ENCODE data around the gene BYSL. TPM values are rescaled to one million over a fixed set of nuclear protein-coding genes. Genes with fewer than 3 reads are reported as not detected.

BYSL gene
- 17.4 to 20.7 TPM (median 19.7 TPM) in 3 replicates for total RNA-seq
- long read RNA-seq, transcript BYSL-201 (7 exons, 2,029 nt) = major isoform, 12 of 14 reads
- long read RNA-seq, partial matches to known transcripts = 0 of 14 reads
- long read RNA-seq, other reads (novel, unspliced or antisense) = 2 of 14 reads

- no peaks in the 10 kb centered on the region for H3K27me3 Mint-ChIP-seq (ENCODE audit: low read depth)
- H3K4me3 Mint-ChIP-seq (ENCODE audit: unreplicated experiment) = peak within 1 kb of the TSS; percentile 93
- peaks cover 51% of the 10 kb centered on the region for H3K4me1 Mint-ChIP-seq (ENCODE audit: low read depth)
- TF ChIP-seq, protein P1, sequence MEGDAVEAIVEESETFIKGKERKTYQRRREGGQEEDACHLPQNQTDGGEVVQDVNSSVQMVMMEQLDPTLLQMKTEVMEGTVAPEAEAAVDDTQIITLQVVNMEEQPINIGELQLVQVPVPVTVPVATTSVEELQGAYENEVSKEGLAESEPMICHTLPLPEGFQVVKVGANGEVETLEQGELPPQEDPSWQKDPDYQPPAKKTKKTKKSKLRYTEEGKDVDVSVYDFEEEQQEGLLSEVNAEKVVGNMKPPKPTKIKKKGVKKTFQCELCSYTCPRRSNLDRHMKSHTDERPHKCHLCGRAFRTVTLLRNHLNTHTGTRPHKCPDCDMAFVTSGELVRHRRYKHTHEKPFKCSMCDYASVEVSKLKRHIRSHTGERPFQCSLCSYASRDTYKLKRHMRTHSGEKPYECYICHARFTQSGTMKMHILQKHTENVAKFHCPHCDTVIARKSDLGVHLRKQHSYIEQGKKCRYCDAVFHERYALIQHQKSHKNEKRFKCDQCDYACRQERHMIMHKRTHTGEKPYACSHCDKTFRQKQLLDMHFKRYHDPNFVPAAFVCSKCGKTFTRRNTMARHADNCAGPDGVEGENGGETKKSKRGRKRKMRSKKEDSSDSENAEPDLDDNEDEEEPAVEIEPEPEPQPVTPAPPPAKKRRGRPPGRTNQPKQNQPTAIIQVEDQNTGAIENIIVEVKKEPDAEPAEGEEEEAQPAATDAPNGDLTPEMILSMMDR (IDR thresholded peaks at IDR 0.05) = peak; percentile 100
- peaks cover 9% of the 10 kb centered on the region for H3K36me3 Mint-ChIP-seq (ENCODE audit: low read depth)
- DNase-seq (ENCODE audit: low spot score) = peak; percentile 94
- no peaks in the 10 kb centered on the region for H3K9me3 Mint-ChIP-seq (ENCODE audit: low read depth)
- peak within 1 kb of the TSS; percentile 100 for H3K27ac Mint-ChIP-seq (ENCODE audit: unreplicated experiment)
Measured at GRCh38 chr6:41920921-41921711, at the start of gene BYSL, which contains the start of gene MED20. BYSL (plus strand) TSS chr6:41921499; CDS start chr6:41921563, 64 bp downstream. MED20 (minus strand) TSS chr6:41921139; CDS start chr6:41921018, 121 bp downstream.

DNA sequence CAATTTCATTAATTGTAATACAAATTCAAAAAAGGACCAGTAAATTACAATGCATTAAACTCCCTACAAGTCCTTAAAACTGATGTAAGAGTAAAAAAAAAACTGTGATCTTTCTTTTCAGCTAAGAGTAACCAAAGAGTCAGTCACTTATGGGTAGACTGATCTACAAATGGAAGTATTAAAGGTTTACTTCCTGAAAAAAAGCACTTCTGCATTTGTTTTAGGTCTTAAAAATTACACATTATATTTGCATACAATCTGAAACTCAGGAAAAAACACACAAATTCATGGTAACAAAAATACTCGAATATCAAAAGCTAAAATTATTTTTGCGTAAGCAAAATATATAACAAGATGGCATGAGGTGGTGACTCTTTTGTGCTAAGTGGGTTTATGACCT lies 49.6 kb upstream of the BYSL start:
- H3K36me3 Mint-ChIP-seq (ENCODE audit: low read depth) = peaks cover 2% of the 10 kb centered on the region
- DNase-seq (ENCODE audit: low spot score) = no peak
- H3K27ac Mint-ChIP-seq (ENCODE audit: unreplicated experiment) = no peak overlapping the region
- no peak overlapping the region for H3K4me3 Mint-ChIP-seq (ENCODE audit: unreplicated experiment)
- no peaks in the 10 kb centered on the region for H3K27me3 Mint-ChIP-seq (ENCODE audit: low read depth)
- no peaks in the 10 kb centered on the region for H3K4me1 Mint-ChIP-seq (ENCODE audit: low read depth)
- TF ChIP-seq, protein P1 (IDR thresholded peaks at IDR 0.05) = no peak
- H3K9me3 Mint-ChIP-seq (ENCODE audit: low read depth) = no peaks in the 10 kb centered on the region

GRCh38 chr6:41872147-41872546 lies 49.2 kb upstream of the BYSL start:
- no peak for DNase-seq (ENCODE audit: low spot score)
- TF ChIP-seq, protein P1 (IDR thresholded peaks at IDR 0.05) = no peak
- Mint-ChIP-seq H3K4me1 (ENCODE audit: low read depth) (no peaks in the 10 kb centered on the region), H3K9me3 (ENCODE audit: low read depth) (no peaks in the 10 kb centered on the region), H3K36me3 (ENCODE audit: low read depth) (peaks cover 2% of the 10 kb centered on the region), H3K4me3 (ENCODE audit: unreplicated experiment) (no peak overlapping the region), H3K27me3 (ENCODE audit: low read depth) (no peaks in the 10 kb centered on the region), H3K27ac (ENCODE audit: unreplicated experiment) (no peak overlapping the region)

DNA sequence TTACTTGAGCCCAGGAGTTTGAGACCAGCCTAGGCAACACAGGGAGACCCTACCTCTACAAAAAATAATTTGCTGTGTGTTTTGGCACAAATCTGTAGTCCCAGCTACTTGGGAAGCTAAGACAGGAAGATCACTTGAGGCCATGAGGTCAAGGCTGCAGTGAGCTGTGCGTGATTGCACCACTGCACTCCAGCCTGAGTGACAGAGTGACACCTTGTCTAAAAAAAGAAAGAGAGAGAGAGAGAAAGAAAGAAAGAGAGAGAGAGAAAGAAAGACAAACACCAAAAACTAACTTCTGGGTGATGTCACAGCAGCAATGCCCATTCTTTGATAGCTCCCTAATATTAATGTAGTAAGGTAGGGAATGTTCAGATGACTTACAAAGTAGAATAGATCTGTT lies 46.6 kb upstream of the BYSL start:
- Mint-ChIP-seq H3K4me1 (ENCODE audit: low read depth) (peaks cover 14% of the 10 kb centered on the region), H3K27ac (ENCODE audit: unreplicated experiment) (no peak overlapping the region), H3K9me3 (ENCODE audit: low read depth) (no peaks in the 10 kb centered on the region), H3K27me3 (ENCODE audit: low read depth) (no peaks in the 10 kb centered on the region), H3K36me3 (ENCODE audit: low read depth) (peaks cover 2% of the 10 kb centered on the region), H3K4me3 (ENCODE audit: unreplicated experiment) (no peak overlapping the region)
- no peak for DNase-seq (ENCODE audit: low spot score)
- TF ChIP-seq, protein P1 (IDR thresholded peaks at IDR 0.05) = no peak

DNA sequence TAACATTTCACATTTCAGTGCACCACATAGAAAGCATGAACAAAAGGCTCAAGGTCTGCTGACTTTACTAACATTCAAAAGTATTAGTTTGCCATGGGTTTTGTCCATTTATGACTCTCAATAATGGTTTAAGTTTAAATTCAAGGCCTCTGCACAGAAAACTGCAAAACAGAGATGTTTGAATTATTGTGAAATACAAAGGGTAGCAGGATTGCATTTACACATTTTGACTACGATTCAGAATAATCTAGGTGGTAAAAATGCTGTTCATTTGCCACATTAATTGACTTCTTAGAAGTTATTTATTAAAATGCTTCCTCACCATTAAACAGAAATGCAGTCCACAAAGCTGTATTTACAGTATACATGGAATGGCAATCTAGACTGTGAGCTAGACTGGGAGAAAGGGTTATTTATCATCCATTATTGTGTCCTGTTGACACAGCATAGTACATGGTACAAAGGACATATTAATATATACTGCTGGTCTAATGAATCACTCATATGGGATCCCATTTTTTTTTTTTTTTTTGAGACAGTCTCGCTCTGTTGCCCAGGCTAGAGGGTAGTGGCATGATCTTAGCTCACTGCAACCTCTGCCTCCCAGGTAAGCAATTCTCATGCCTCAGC lies 44.1 kb upstream of the BYSL start:
- Mint-ChIP-seq H3K4me3 (ENCODE audit: unreplicated experiment) (no peak overlapping the region), H3K4me1 (ENCODE audit: low read depth) (peaks cover 14% of the 10 kb centered on the region), H3K9me3 (ENCODE audit: low read depth) (no peaks in the 10 kb centered on the region), H3K27me3 (ENCODE audit: low read depth) (no peaks in the 10 kb centered on the region), H3K27ac (ENCODE audit: unreplicated experiment) (no peak overlapping the region), H3K36me3 (ENCODE audit: low read depth) (peaks cover 2% of the 10 kb centered on the region)
- no peak for DNase-seq (ENCODE audit: low spot score)
- TF ChIP-seq, protein P1 (IDR thresholded peaks at IDR 0.05) = no peak

All from chondrocyte (in vitro differentiated cells).